Brain pericyte (primary cell): ENCODE data around the gene SCYGR1.
A peak's percentile ranks its signal among the peaks of the same experiment; 100 is the strongest.
"Not testable (repeated sequence)": the region's sequence is repeated elsewhere in the genome, so short reads cannot be mapped to it uniquely, and the experiment has no call there.

Experiments
- DNase-seq: peaks from one replicate; pipeline ENCODE4 v3.0.0-alpha.2; 2012; ENCODE audit warnings: low read depth, low spot score

SCYGR1 gene

GRCh38 chr2:227387583-227387982 lies at the start of gene SCYGR1:
Gene SCYGR1 (minus strand): TSS chr2:227387949. CDS start chr2:227387949, 0 bp downstream.
- not testable (repeated sequence) for DNase-seq

GRCh38 chr2:227436436-227437174 lies 48.9 kb upstream of the SCYGR1 start:
- DNase-seq: no peak

DNA sequence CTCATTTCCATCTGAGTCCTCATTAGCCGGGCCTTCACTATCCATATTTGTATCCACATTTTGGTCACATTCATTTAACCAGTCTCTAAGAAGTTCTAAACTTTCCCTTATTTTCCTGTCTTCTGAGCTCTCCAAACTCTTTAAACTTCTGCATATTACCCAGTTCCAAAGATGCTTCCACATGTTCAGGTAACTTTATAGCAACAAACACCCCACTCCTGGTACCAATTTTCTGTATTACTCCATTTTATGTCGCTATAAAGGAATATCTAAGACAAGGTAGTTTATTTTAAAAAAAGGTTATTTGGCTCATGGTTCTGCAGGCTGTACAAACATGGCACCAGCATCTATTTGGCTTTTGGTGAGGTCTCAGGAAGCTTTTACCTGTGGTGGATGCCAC lies 45.4 kb upstream of the SCYGR1 start:
- DNase-seq: no peak

DNA sequence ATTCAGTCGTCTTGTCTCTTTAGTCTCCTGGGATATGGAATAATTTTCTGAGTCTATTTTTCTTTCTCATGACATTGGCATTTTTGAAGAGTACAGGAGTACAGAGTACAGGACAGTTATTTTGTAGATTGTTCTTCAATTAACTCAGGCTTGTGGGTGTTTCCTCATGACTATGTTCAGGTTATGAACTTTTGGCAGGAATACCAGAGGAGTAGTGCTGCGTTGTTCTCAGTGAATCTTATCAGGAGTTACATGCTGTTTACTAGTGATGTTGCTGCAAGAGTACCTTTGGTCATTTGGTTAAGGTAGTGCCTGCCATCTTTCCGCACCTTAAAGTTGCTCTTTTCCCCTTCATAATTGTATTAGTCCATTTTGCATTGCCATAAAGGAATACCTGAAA lies 42.9 kb upstream of the SCYGR1 start:
- DNase-seq: no peak

DNA sequence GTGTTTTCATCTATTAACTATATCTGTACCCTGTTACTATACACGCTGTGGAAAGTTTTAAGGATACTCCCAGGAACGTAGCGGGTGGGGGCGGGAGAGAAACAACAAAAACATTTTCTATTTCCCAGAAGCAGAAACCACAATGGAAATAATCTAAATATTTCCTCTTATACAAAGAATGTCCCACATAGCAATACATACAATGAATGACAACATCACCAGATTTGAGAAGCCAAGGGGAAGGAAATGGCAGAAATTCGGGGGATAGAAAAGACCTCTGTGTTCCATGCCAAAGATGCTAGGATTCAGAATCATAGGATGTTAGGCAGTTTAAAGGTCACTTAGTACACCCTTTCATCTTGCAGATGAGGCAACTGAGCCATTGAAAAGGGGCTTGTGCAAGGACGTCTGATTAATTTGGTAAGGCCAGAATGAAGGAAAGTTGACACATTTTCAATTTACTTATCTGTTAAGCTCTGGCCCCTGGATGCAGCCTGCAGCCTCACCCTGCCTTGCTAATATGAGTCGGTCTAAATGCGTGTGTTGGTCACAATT lies 41.1 kb upstream of the SCYGR1 start:
- DNase-seq: no peak

DNA sequence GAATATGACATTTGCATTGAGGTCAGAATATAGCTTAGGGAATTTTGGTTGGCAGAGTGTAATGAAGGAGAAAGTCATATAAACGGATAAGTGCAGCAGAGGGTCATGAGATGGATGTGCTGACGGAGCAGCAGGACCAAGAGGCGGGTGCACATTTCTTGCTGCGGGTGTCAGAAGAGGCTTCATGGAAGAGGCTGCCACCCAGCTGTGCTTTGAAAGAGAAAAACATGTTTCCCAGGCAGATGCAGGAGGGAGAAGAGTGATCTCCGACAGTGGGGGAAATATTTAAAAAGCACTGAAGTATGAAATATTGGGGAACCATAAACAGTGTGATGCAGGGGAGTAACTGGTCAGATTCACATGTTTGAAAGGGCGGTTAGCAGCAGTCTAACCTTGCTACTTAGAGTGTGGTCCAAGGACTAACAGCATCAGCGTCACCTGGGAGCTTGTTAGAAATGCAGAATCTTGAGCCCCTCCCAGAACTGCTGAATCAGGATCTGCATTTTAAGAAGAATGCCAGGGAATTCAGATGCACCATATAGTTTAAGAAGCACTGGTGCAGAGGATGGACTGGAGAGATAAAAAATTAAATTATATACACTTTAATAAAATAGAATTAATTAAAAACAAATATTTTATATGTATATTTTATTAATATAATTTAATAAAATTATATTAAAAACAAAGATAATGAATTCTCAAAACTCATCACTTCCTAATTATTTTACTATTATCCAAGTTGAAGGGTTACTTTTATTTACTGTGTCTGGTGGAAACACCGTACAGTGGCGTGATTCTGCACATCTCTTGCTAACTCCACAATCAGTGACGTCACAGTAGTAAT lies 36.1 kb upstream of the SCYGR1 start:
- no peak for DNase-seq

GRCh38 chr2:227420087-227421052 lies 32.6 kb upstream of the SCYGR1 start:
- no peak for DNase-seq

DNA sequence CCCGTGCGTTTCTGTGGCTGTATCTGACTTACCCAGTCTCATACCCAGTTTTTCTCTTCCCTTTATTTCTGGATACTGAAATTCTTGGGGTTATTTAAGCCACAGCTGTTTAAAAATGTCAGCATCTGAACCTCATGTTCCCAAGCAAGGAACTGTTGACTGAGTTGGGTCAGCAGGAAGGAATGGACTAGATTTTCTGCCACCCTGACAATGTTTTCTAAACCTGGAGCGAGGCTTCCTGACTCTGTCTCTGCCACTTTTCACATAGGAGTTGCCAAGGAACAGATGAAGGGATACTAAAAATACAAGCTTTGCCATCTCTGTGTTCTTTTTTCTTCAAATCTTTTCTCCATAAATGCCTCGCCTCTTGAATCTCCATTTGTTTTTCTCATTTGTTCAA lies 29.0 kb upstream of the SCYGR1 start:
- no peak for DNase-seq

DNA sequence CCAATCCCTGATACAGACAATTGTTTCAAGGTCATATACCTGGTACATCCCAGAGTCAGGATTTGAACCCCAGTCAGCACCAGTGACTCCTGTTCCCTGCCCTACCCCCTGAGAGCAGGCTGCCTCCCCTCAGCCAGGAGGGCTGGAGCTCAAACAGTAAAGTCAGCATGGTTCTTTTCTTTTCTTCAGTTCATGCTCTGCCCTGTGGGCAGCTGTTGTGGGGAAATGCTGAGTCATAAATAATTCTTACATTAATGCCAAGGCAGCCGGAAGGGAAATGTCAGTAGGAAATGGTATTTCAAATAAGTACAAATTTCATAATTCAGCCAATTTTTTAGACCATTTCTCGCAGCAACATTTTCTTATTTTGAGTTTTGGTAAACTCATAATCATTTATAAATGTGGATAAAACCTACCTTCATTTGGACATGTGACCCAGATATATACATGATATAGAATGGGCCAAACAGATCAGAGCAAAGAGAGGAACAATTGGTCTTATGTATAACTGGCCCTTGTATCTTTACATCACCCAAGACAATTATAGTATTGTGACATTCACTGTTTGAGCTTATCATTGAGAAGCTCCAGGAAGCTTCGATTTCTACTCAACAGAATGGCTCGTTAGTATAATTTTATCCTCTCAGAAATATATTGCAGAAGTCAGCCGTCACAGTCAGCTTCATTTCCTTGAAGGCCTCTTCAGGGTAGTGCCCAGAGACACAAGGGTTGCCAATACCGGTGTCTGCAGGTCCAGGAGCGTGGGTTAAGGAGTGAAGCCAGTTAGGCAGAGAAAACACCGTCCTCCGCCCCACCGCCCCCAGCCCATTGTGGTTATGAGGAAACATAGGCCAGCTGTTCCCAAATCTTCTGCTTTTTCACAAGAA lies 28.0 kb upstream of the SCYGR1 start:
- peak; percentile 24 for DNase-seq

GRCh38 chr2:227414846-227415245 lies 27.1 kb upstream of the SCYGR1 start:
- no peak for DNase-seq

DNA sequence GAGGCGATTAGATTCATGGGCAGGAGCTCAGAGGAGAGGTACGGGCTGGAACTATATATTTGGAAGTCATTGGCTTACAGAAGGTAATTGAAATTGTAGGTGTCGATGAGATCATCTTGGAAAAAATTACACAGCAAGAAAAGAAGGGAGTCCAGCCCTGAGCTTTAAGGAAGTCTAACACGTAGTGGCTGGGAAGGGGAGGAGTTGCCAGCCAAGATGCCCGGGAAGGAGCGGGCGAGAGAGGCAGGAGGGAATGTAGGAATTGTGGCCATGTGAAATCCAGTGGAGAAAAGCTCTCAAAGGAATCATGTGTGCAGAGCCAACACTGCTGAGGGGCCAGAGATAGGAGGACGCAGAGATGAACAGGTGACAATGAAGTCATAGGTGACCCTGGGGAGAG lies 25.6 kb upstream of the SCYGR1 start:
- DNase-seq: no peak

DNA sequence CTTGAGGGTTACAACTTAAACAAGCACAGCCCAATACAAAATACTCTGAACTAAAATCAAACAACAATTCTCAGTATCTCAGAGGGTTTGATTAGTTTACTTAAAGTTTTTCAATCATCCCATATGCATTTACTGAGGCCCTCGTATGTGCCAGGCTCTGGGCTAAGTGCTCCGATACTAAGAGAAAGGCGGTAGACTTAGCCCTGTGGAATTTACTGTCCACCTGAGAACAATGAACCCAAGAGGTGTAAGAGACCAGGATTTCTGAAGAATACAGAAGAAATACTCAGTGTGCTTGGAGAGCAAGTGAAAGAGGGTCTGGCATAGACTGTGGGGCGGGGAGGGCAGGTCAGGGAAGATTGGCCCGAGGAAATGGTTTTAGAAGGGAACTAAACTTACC lies 25.1 kb upstream of the SCYGR1 start:
- DNase-seq: no peak

GRCh38 chr2:227411990-227412350 lies 24.2 kb upstream of the SCYGR1 start:
- DNase-seq: no peak

DNA sequence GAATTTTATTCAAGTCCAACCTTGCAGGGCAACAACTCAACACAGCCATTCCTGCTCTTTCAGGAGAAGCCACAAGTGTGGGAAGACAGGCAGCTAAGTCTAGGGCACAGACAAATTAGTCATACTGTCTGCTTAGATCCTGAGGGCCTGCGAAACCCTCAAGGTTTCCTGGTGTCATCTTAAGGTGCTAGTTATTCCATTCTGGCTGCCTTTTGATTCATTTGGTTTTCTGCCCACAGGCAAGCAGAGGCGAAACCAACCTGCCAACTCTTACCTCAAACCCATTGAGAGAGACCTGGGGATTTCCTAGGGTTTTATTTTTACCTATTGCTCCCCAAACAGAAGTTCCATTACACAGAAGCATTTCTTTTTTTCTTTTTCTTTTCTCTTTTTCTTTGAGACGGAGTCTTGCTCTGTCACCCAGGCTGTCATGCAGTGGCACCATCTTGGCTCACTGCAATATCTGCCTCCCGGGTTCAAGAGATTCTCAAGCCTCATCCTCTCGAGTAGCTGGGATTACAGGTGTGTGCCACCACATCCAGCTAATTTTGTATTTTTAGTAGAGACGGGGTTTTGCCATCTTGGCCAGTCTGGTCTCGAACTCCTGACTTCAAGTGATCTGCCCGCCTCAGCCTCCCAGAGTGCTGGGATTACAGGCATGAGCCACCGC lies 23.7 kb upstream of the SCYGR1 start:
- DNase-seq: no peak

DNA sequence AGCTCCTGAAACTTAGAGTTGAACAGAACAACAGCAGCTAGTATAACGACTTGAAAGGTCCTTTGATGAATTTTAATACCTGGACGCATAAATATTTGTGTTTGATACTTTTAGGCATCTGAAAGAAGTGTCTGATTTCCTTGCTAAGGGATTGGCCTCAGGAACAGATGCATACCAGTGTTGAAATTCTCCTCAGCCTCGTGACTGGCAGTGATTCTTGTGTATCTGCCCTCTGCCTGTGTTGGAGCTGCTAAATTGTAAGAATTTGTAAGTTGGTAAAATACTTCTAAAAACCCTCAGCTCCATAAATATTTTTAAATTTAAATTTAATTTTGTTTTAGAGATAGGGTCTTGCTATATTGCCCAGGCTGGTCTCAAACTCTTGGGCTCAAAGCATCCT lies 22.4 kb upstream of the SCYGR1 start:
- DNase-seq: no peak

- no peak for DNase-seq
These were observed 19.9 kb upstream of the SCYGR1 start for GRCh38 chr2:227407591-227408151.

- peak; percentile 60 for DNase-seq
These were observed 18.7 kb upstream of the SCYGR1 start for GRCh38 chr2:227406177-227407031.

GRCh38 chr2:227404585-227405271 lies 17.0 kb upstream of the SCYGR1 start:
- DNase-seq: no peak
